Measurements from ENCODE around the gene AGR2.

- TF ChIP-seq ELF4 (IDR thresholded peaks at IDR 0.05) (no peak), ARNT (IDR thresholded peaks at IDR 0.05) (no peak), SUZ12 (IDR thresholded peaks at IDR 0.05) (no peak), FOXA1 (IDR thresholded peaks at IDR 0.05) (no peak), NFRKB (IDR thresholded peaks at IDR 0.05) (no peak), LEF1 (IDR thresholded peaks at IDR 0.05; ENCODE audit: borderline replicate concordance) (no peak), TARDBP (IDR thresholded peaks at IDR 0.05) (no peak), ZNF384 (IDR thresholded peaks at IDR 0.05) (no peak), BHLHE40 (IDR thresholded peaks at IDR 0.05; ENCODE audit: borderline replicate concordance) (no peak), CTBP1 (IDR thresholded peaks at IDR 0.05; ENCODE audit: borderline replicate concordance) (no peak), SP1 (IDR thresholded peaks at IDR 0.05) (no peak), FOXK2 (IDR thresholded peaks at IDR 0.05) (no peak)
These were observed 21.3 kb upstream of the AGR2 start for GRCh38 chr7:16826060-16826459.

Data from HEK293T (cell line).